SJCRH30 (cell line): ENCODE results near the gene NRF1. TPM values are rescaled to one million over a fixed set of nuclear protein-coding genes. Genes with fewer than 3 reads are reported as not detected.

Experiments used
- DNase-seq, 2 experiments: peaks; one replicate each; pipeline ENCODE4 v3.0.0-alpha.2; 2015 to 2020
- H3K27ac ChIP-seq: fragments of 250-450 bp; sonication (Bioruptor Pico); 2 replicates; pipeline ENCODE4 v1.5.1; 2020; ENCODE audit warnings: mild to moderate bottlenecking, moderate library complexity
- H3K27me3 ChIP-seq: fragments of 250-450 bp; sonication (Bioruptor Pico); 2 replicates; pipeline ENCODE4 v1.5.1; 2020; ENCODE audit warnings: mild to moderate bottlenecking, moderate library complexity
- H3K36me3 ChIP-seq: fragments of 250-450 bp; sonication (Bioruptor Pico); 2 replicates; pipeline ENCODE4 v1.5.1; 2020; ENCODE audit warnings: mild to moderate bottlenecking, moderate library complexity
- H3K4me1 ChIP-seq: fragments of 250-450 bp; sonication (Bioruptor Pico); 2 replicates; pipeline ENCODE4 v1.5.1; 2020; ENCODE audit warnings: mild to moderate bottlenecking, moderate library complexity
- H3K4me3 ChIP-seq: fragments of 250-450 bp; sonication (Bioruptor Pico); 2 replicates; pipeline ENCODE4 v1.5.1; 2020; ENCODE audit warnings: mild to moderate bottlenecking, moderate library complexity
- H3K9me3 ChIP-seq: fragments of 250-450 bp; sonication (Bioruptor Pico); replicated peaks from 2 replicates; pipeline ENCODE4 v1.5.1; 2020; ENCODE audit warnings: mild to moderate bottlenecking, moderate library complexity
- total RNA-seq: library from RNA; depleted of rRNA; stranded (reverse); fragments of >200 nt; shearing (Covaris generic); gene quantifications from 2 replicates; pipeline ENCODE4 v1.2.3, GENCODE V29; 2014

The NRF1 gene
- total RNA-seq, 1 experiment from 2014 or later: 14.0 TPM

- DNase-seq: no peak
- no peaks in the 10 kb centered on the region; the same call in 1 of the 2 replicates for H3K4me1 ChIP-seq
- H3K27ac ChIP-seq: no peak overlapping the region
- H3K9me3 ChIP-seq: no peaks in the 10 kb centered on the region
- H3K4me3 ChIP-seq: no peak overlapping the region
- H3K27me3 ChIP-seq: no peaks in the 10 kb centered on the region
- H3K36me3 ChIP-seq: peaks cover 4% of the 10 kb centered on the region
Observed at GRCh38 chr7:129702761-129703338, 91.3 kb downstream of the NRF1 start.

GRCh38 chr7:129703751-129704150, 92.2 kb downstream of the NRF1 start:
- DNase-seq: no peak
- H3K27ac ChIP-seq: no peak overlapping the region
- no peaks in the 10 kb centered on the region for H3K9me3 ChIP-seq
- H3K27me3 ChIP-seq: no peaks in the 10 kb centered on the region
- no peaks in the 10 kb centered on the region; the same call in 1 of the 2 replicates for H3K4me1 ChIP-seq
- no peak overlapping the region for H3K4me3 ChIP-seq
- H3K36me3 ChIP-seq: peaks cover 4% of the 10 kb centered on the region

- Histone ChIP-seq H3K4me1 (no peaks in the 10 kb centered on the region), H3K9me3 (no peaks in the 10 kb centered on the region), H3K36me3 (peaks cover 28% of the 10 kb centered on the region), H3K27me3 (no peaks in the 10 kb centered on the region), H3K4me3 (no peak overlapping the region), H3K27ac (no peak overlapping the region)
- no peak for DNase-seq
Observed at GRCh38 chr7:129707910-129708499, 96.5 kb downstream of the NRF1 start.

- DNase-seq: no peak
- H3K4me1 ChIP-seq: no peaks in the 10 kb centered on the region
- H3K27me3 ChIP-seq: no peaks in the 10 kb centered on the region
- no peaks in the 10 kb centered on the region for H3K9me3 ChIP-seq
- H3K36me3 ChIP-seq: peaks cover 36% of the 10 kb centered on the region
- H3K4me3 ChIP-seq: no peak overlapping the region
- H3K27ac ChIP-seq: no peak overlapping the region
Observed at GRCh38 chr7:129713544-129713943, 102.0 kb downstream of the NRF1 start.

DNA sequence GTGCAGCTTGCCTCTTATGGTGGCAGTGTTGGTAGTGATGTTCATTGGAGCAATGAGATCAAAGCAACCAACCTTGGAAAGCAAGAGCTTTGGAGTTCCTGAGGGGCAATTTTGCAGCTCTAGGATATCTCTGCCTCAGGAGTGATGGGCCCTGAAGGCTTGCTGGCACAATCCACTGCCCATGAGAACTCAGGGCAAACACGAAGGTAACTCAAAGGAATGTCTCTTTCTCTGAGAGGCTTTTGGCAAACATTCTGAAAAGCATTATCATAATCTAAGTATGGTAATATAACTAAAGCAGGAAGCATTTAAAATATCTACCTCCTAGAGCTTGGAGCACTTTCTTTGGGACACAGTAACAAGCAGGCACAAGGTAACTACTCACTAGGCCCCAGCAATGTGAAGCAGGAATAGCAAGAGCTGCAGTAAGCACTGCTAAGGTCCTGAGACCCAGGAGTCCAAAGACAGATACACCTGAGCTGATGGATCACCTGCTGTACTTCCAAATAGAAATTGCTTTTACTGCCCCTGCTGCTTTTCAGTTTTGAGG, 103.1 kb downstream of the NRF1 start:
- no peak for DNase-seq
- Histone ChIP-seq H3K36me3 (peaks cover 36% of the 10 kb centered on the region), H3K9me3 (no peaks in the 10 kb centered on the region), H3K27ac (no peak overlapping the region), H3K27me3 (no peaks in the 10 kb centered on the region), H3K4me1 (no peaks in the 10 kb centered on the region), H3K4me3 (no peak overlapping the region)

GRCh38 chr7:129719980-129720732, 108.6 kb downstream of the NRF1 start:
- Histone ChIP-seq H3K36me3 (peaks cover 34% of the 10 kb centered on the region), H3K27me3 (no peaks in the 10 kb centered on the region), H3K4me3 (no peak overlapping the region), H3K4me1 (no peaks in the 10 kb centered on the region), H3K9me3 (no peaks in the 10 kb centered on the region), H3K27ac (no peak overlapping the region)
- no peak for DNase-seq

DNA sequence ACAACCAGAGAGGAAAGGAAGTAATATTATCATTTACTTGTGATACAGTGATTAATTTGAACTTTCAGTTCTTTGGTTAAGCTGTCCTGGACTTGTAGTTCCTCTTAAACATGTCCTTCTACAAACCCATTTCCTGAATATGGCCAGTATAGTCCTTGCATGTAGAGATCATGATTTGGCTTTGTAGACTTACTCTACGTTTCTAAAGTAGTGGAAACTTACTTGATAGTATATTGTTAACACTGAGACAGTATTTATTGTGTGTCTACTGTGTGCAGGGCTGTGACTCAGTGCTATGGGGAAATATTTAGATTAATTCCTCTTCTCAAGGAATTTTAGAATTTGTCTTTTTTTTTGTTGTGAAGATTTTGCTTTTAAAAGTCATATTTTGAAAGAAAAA, 109.5 kb downstream of the NRF1 start:
- Histone ChIP-seq H3K4me3 (no peak overlapping the region), H3K27ac (no peak overlapping the region), H3K27me3 (no peaks in the 10 kb centered on the region), H3K36me3 (peaks cover 37% of the 10 kb centered on the region), H3K9me3 (no peaks in the 10 kb centered on the region), H3K4me1 (no peaks in the 10 kb centered on the region)
- no peak for DNase-seq

DNA sequence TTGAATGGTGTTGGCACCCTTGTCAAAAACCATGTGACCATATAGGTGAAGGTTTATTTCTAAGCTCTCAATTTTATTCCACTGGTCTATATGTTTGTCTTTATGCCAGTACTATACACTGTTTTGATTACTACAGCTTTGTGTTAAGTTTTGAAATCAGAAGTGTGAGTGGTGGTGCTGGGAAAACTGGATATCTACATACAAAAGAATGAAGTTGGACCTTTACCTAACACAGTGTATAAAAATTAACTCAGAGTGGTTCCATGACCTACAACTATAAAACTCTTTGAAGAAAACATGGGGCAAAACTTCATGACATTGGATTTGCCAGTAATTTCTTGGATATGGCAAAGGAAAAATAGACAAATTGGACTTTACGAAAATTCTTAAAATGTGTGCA, 112.2 kb downstream of the NRF1 start:
- H3K4me3 ChIP-seq: no peak overlapping the region
- peaks cover 31% of the 10 kb centered on the region for H3K36me3 ChIP-seq
- H3K27me3 ChIP-seq: no peaks in the 10 kb centered on the region
- no peak for DNase-seq
- H3K4me1 ChIP-seq: no peaks in the 10 kb centered on the region
- no peaks in the 10 kb centered on the region for H3K9me3 ChIP-seq
- no peak overlapping the region for H3K27ac ChIP-seq

- no peak for DNase-seq
- peaks cover 35% of the 10 kb centered on the region for H3K36me3 ChIP-seq
- H3K27ac ChIP-seq: no peak overlapping the region
- no peak overlapping the region for H3K4me3 ChIP-seq
- H3K4me1 ChIP-seq: no peaks in the 10 kb centered on the region
- no peaks in the 10 kb centered on the region for H3K27me3 ChIP-seq
- no peaks in the 10 kb centered on the region for H3K9me3 ChIP-seq
Observed at GRCh38 chr7:129724796-129725195, 113.3 kb downstream of the NRF1 start.

DNA sequence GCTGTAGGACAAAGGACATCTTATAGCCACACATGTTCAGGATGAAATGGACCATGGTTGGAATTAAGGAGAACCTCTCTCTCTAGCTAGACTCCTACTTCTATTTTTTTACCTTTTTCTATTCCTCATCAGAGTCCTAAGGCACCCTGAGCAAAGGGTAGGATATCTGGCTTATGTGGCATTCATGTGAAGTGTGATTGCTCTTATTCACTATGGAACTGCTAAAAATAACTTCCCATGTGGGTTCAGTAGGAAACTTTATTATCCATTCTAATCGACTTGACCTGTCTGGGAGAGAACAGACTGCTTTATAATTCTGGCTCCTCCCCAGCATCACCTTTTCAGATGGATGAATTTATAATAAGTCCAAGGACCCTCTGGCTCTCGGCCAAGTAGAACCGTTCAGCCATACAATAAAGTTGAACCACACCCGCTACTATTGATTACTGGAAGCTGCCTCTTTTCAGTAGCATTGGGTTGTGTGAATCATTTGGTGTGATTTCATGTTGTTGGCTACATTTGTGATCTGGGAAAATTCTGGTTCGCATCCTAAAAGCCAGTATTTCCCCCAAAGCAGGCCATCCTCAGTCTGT, 117.5 kb downstream of the NRF1 start:
- Histone ChIP-seq H3K36me3 (peaks cover 22% of the 10 kb centered on the region), H3K4me1 (no peaks in the 10 kb centered on the region), H3K27me3 (no peaks in the 10 kb centered on the region), H3K9me3 (no peaks in the 10 kb centered on the region), H3K4me3 (no peak overlapping the region), H3K27ac (no peak overlapping the region)
- DNase-seq: no peak

- Histone ChIP-seq H3K4me1 (no peaks in the 10 kb centered on the region), H3K27ac (no peak overlapping the region), H3K27me3 (no peaks in the 10 kb centered on the region), H3K4me3 (no peak overlapping the region), H3K9me3 (no peaks in the 10 kb centered on the region), H3K36me3 (peaks cover 16% of the 10 kb centered on the region)
- no peak for DNase-seq
Observed at GRCh38 chr7:129729511-129729910, 118.0 kb downstream of the NRF1 start.

- Histone ChIP-seq H3K4me3 (no peak overlapping the region), H3K27me3 (no peaks in the 10 kb centered on the region), H3K27ac (no peak overlapping the region), H3K36me3 (peaks cover 20% of the 10 kb centered on the region), H3K9me3 (no peaks in the 10 kb centered on the region), H3K4me1 (no peaks in the 10 kb centered on the region)
- no peak for DNase-seq
Observed at GRCh38 chr7:129730159-129730558, 118.6 kb downstream of the NRF1 start.

DNA sequence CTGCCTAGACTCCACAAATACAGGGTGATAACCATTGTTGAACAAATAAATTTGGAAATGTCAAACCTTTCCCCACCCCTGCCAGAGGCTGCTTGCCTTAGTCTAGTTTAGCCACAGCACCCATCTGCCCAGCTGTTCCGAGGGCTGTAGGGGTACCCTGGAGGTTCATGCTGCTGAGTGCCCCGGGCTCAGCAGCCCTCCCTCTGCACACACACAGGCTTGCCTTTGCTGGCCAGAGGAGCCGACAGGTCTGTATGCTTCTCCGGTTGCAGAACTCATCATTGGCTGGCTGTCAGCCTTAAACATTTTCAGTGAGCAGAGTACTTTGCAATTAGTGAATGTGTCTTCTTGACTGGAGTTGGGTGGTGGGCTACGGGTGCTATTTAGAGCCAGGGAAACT, 122.9 kb downstream of the NRF1 start:
- Histone ChIP-seq H3K36me3 (peaks cover 16% of the 10 kb centered on the region), H3K4me3 (no peak overlapping the region), H3K9me3 (no peaks in the 10 kb centered on the region), H3K27ac (no peak overlapping the region), H3K4me1 (no peaks in the 10 kb centered on the region), H3K27me3 (no peaks in the 10 kb centered on the region)
- DNase-seq: no peak

DNA sequence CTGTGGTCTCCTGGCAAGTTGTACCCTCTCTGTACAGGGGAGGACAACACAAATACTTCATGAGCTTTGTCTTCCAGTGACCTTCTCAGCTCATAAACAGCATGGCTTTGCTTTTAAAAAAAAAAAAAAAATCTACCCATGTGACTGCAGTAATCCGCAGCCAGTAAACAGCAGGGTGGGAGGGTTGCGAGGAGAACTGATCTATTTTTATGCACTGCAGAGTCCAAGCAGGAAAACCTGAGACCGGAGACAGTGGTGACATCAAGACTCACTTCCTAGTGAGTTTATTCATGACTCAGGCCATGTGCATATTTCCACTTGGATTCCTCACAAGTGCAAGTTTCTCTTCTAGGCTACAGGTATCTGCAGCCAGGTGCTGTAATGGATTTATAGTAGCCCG, 127.9 kb downstream of the NRF1 start:
- Histone ChIP-seq H3K4me1 (peaks cover 15% of the 10 kb centered on the region), H3K4me3 (no peak overlapping the region), H3K27ac (no peak overlapping the region), H3K36me3 (peaks cover 14% of the 10 kb centered on the region), H3K9me3 (no peaks in the 10 kb centered on the region), H3K27me3 (no peaks in the 10 kb centered on the region)
- DNase-seq: no peak
